OCI-LY7 (cell line): Measurements from ENCODE around the gene ANXA3. TPM values are rescaled to one million over a fixed set of nuclear protein-coding genes. Genes with fewer than 3 reads are reported as not detected.

Source experiments
- BruUV-seq: library from RNA; stranded (reverse); fragments of 400-500 nt; replicated peaks from 2 replicates; lab custom pipeline; 2021; lab: Mats Ljungman, UMichigan
- CTCF ChIA-PET: fragments of 300-600 bp; sonication (Branson Sonifier 250); formaldehyde crosslinking; loops from one replicate; lab custom pipeline; 2022; ENCODE audit warnings: antibody characterized with exemption; ENCODE audit not compliant: unreplicated experiment; lab: Charles Lee
- POLR2A ChIA-PET: fragments of 300-600 bp; sonication (Branson Sonifier 250); formaldehyde crosslinking; loops from one replicate; lab custom pipeline; 2022; ENCODE audit warnings: antibody characterized with exemption; lab: Charles Lee
- DNase-seq: peaks from one replicate; pipeline ENCODE4 v3.0.0-alpha.2; 2015; ENCODE audit warnings: low spot score
- H2AFZ ChIP-seq: fragments of 200-600 bp; sonication (generic), shearing (Covaris generic); 2 replicates; pipeline ENCODE4 v1.6.1; 2014; ENCODE audit warnings: mild to moderate bottlenecking, antibody characterized with exemption, low read length, moderate library complexity
- H3K27ac ChIP-seq: fragments of 200-600 bp; sonication (generic); 2 replicates; pipeline ENCODE4 v1.5.1; 2014; ENCODE audit warnings: mixed run types, low read depth, mild to moderate bottlenecking, moderate library complexity, low read length, inconsistent platforms; ENCODE audit not compliant: poor library complexity, severe bottlenecking
- H3K36me3 ChIP-seq: fragments of 200-600 bp; sonication (generic); 2 replicates; pipeline ENCODE4 v1.6.1; 2014; ENCODE audit warnings: mild to moderate bottlenecking, antibody characterized with exemption, low read length, moderate library complexity, mixed read lengths; ENCODE audit not compliant: insufficient read depth
- H3K4me1 ChIP-seq: fragments of 200-600 bp; sonication (generic); 2 replicates; pipeline ENCODE4 v1.5.1; 2014; ENCODE audit warnings: mild to moderate bottlenecking, low read length; ENCODE audit not compliant: insufficient read depth, poor library complexity, severe bottlenecking
- H3K4me2 ChIP-seq: fragments of 200-600 bp; sonication (generic); 2 replicates; pipeline ENCODE4 v1.6.1; 2014; ENCODE audit warnings: mild to moderate bottlenecking, low read length
- H3K4me3 ChIP-seq: fragments of 200-600 bp; sonication (generic); 2 replicates; pipeline ENCODE4 v1.5.1; 2014; ENCODE audit warnings: mild to moderate bottlenecking, low read depth, low read length; ENCODE audit not compliant: poor library complexity, severe bottlenecking
- H3K79me2 ChIP-seq: fragments of 200-600 bp; sonication (generic); 2 replicates; pipeline ENCODE4 v1.6.1; 2016; ENCODE audit warnings: low read depth, mild to moderate bottlenecking, low read length, moderate library complexity, mixed read lengths; ENCODE audit not compliant: insufficient read depth
- H3K9me2 ChIP-seq: fragments of 200-600 bp; sonication (generic); 2 replicates; pipeline ENCODE4 v1.6.1; 2016; ENCODE audit warnings: mild to moderate bottlenecking, low read length, mixed read lengths; ENCODE audit not compliant: insufficient read depth
- H3K9me3 ChIP-seq: fragments of 200-600 bp; sonication (generic); 2 replicates; pipeline ENCODE4 v1.6.1; 2014; ENCODE audit warnings: mild to moderate bottlenecking, mixed run types, low read length, mixed read lengths
- H4K20me1 ChIP-seq: fragments of 200-600 bp; sonication (generic); 2 replicates; pipeline ENCODE4 v1.6.1; 2014; ENCODE audit warnings: mild to moderate bottlenecking, antibody characterized with exemption, low read length, moderate library complexity, mixed read lengths; ENCODE audit not compliant: insufficient read depth
- EZH2phosphoT487 ChIP-seq: fragments of 200-600 bp; sonication (generic); IDR thresholded peaks from 2 replicates; pipeline ENCODE4 v1.6.1; 2018; ENCODE audit warnings: low read depth, borderline replicate concordance, mild to moderate bottlenecking, mixed run types, antibody characterized with exemption, low read length, moderate library complexity, mixed read lengths
- intact Hi-C: fragments of 100-400 bp; cut with micrococcal nuclease; formaldehyde crosslinking; loops from one replicate; pipeline ENCODE4 v1.10.0; 2022; ENCODE audit not compliant: unreplicated experiment
- total RNA-seq, 2 experiments: library from RNA; depleted of rRNA in 1 of 2; stranded (reverse); fragments of >200 nt in 1 of 2; shearing (Covaris generic) in 1 of 2; gene quantifications; 2 replicates each; pipeline ENCODE4 v1.2.3, GENCODE V29; 2014 to 2022
- TF ChIP-seq, protein P1 (sequence below): fragments of 200-600 bp; sonication (generic); conservative IDR thresholded peaks from 2 replicates; pipeline ENCODE4 v1.5.1; 2014; ENCODE audit warnings: mild to moderate bottlenecking, antibody characterized with exemption, low read length, moderate library complexity, mixed read lengths

The ANXA3 gene
- total RNA-seq, 2 experiments from 2014 or later = not detected

GRCh38 chr4:78560296-78560963, 8.9 kb downstream of the ANXA3 start:
- no peak overlapping the region for H2AFZ ChIP-seq
- H3K4me2 ChIP-seq = no peak overlapping the region
- no peak overlapping the region for H3K27ac ChIP-seq
- BruUV-seq = no TSS peak
- DNase-seq = no peak
- no peaks in the 10 kb centered on the region for H3K79me2 ChIP-seq
- no peaks in the 10 kb centered on the region for H4K20me1 ChIP-seq
- no peak overlapping the region for H3K4me3 ChIP-seq
- ChIA-PET POLR2A (no interaction called here), CTCF (no interaction called here)
- no peaks in the 10 kb centered on the region for H3K9me2 ChIP-seq
- no peaks in the 10 kb centered on the region for H3K9me3 ChIP-seq
- intact Hi-C loops = no loop called here
- no peaks in the 10 kb centered on the region for H3K36me3 ChIP-seq
- no peaks in the 10 kb centered on the region for H3K4me1 ChIP-seq
- TF ChIP-seq EZH2phosphoT487 = no peak
- TF ChIP-seq, protein P1, sequence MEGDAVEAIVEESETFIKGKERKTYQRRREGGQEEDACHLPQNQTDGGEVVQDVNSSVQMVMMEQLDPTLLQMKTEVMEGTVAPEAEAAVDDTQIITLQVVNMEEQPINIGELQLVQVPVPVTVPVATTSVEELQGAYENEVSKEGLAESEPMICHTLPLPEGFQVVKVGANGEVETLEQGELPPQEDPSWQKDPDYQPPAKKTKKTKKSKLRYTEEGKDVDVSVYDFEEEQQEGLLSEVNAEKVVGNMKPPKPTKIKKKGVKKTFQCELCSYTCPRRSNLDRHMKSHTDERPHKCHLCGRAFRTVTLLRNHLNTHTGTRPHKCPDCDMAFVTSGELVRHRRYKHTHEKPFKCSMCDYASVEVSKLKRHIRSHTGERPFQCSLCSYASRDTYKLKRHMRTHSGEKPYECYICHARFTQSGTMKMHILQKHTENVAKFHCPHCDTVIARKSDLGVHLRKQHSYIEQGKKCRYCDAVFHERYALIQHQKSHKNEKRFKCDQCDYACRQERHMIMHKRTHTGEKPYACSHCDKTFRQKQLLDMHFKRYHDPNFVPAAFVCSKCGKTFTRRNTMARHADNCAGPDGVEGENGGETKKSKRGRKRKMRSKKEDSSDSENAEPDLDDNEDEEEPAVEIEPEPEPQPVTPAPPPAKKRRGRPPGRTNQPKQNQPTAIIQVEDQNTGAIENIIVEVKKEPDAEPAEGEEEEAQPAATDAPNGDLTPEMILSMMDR = no peak

DNA sequence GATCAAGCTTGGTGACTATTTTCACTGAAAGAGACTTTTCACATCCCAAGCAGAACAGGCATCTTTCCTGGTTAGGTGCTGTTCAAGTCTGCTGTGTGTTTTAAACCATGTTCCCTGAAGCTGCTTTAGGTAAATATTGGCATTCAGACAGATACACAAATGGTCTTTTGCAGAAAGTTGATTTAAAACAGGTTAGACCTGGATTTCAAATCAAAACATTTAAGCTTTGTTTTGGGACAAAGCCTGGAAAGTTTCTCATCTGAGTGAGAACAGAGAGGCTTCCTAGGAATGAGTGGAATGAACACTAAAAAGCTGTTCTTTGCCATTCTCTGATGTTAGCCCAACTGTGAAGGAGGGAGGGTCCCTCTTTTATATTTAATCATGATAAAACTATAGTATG, 10.1 kb downstream of the ANXA3 start:
- Histone ChIP-seq H3K79me2 (no peaks in the 10 kb centered on the region), H3K27ac (no peak overlapping the region), H3K4me3 (no peak overlapping the region), H2AFZ (no peak overlapping the region), H3K4me2 (no peak overlapping the region), H3K4me1 (no peaks in the 10 kb centered on the region), H3K36me3 (no peaks in the 10 kb centered on the region), H3K9me2 (no peaks in the 10 kb centered on the region), H4K20me1 (no peaks in the 10 kb centered on the region), H3K9me3 (no peaks in the 10 kb centered on the region)
- ChIA-PET CTCF (no interaction called here), POLR2A (interaction anchor here (0.6 to 0.7 kb wide), 3 partner anchors 111 to 314 kb away, joined by 3 read pairs; no protein-coding TSS in a partner anchor)
- intact Hi-C loops = no loop called here
- BruUV-seq = no TSS peak
- DNase-seq = no peak
- no peak for TF ChIP-seq EZH2phosphoT487
- TF ChIP-seq, protein P1 = no peak

GRCh38 chr4:78562687-78563086, 11.1 kb downstream of the ANXA3 start:
- Histone ChIP-seq H3K4me2 (no peak overlapping the region), H3K4me1 (no peaks in the 10 kb centered on the region), H4K20me1 (no peaks in the 10 kb centered on the region), H3K9me3 (no peaks in the 10 kb centered on the region), H3K27ac (no peak overlapping the region), H3K4me3 (no peak overlapping the region), H3K79me2 (no peaks in the 10 kb centered on the region), H3K36me3 (no peaks in the 10 kb centered on the region), H2AFZ (no peak overlapping the region), H3K9me2 (no peaks in the 10 kb centered on the region)
- no peak for DNase-seq
- intact Hi-C loops = no loop called here
- TF ChIP-seq, protein P1 = no peak
- no peak for TF ChIP-seq EZH2phosphoT487
- no TSS peak for BruUV-seq
- ChIA-PET POLR2A (interaction anchor here (0.6 kb wide), 1 partner anchor 310 kb away, joined by 4 read pairs; no protein-coding TSS in a partner anchor), CTCF (no interaction called here)
